GM18907 (cell line): ENCODE results near the gene TENM4.
"Not testable (repeated sequence)": the region's sequence is repeated elsewhere in the genome, so short reads cannot be mapped to it uniquely, and the experiment has no call there.

Experiments used
- ATAC-seq: cut with Tn5 transposase; IDR thresholded peaks from one replicate; pipeline ENCODE4 v1.9.1; 2021; ENCODE audit warnings: mild to moderate bottlenecking, moderate library complexity; ENCODE audit not compliant: unreplicated experiment

The TENM4 gene

GRCh38 chr11:78833237-78833636 is 607.6 kb downstream of the TENM4 start:
- ATAC-seq: no peak

GRCh38 chr11:78832226-78832947 is 608.4 kb downstream of the TENM4 start:
- ATAC-seq: no peak

DNA sequence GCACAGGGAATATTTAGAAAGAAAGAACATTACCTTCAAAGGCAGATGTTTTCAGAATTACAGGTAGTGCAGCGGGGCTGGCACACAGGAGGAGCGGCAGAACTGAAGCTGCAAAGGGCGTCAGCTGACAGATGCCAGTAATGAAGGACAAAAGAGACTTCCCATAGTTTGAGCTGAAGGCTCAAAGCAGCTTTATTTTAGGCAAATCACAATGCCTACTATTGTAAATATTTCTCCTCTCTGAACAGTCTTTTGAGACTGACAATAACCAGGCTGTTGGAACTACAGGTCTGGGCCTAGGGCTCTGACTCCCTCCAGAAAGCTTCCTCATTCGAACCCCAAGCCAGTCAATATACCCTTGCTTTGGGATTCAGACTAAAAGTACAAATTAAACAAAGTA is 609.3 kb downstream of the TENM4 start:
- no peak for ATAC-seq

GRCh38 chr11:78830277-78830819 is 610.5 kb downstream of the TENM4 start:
- no peak for ATAC-seq

GRCh38 chr11:78829146-78829545 is 611.7 kb downstream of the TENM4 start:
- ATAC-seq: no peak

- no peak for ATAC-seq
Measured at GRCh38 chr11:78828676-78829075, 612.2 kb downstream of the TENM4 start.

DNA sequence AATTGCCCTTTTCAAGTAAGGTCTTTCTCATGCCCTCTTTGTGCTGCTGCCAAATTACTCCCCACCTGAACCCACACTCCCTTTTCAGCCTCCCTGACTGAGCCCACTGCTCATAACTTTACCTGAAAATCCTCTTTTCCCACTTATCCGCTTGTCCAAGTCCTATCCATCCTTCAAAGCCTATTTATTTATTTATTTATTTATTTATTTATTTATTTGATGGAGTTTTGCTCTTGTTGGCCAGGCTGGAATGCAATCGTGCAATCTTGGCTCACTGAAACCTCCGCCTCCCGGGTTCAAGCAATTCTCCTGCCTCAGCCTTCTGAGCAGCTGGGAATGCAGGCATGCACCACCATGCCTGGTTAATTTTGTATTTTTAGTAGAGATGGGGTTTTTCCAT is 613.5 kb downstream of the TENM4 start:
- not testable (repeated sequence) for ATAC-seq

DNA sequence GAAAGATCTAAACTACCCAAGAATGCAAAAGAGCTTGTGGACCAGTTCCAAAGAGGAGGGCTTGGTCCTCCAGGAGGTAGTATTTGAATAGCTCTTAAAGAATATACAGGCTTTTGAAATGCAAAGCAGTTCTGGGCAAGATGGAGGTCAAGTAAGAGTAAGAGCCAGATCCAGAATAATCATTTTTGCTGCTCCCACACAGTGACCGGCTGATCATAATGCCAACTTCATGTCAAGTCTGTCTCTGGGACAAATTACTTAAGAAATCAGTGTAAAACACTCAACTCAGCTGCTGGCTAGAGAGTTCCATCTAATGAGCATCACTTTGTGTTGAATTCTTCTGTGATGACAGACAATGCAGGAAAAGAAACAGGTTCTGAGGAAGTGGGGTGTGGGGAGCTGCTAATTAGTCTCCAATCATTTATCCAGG is 615.2 kb downstream of the TENM4 start:
- no peak for ATAC-seq

- ATAC-seq: no peak
Measured at GRCh38 chr11:78823588-78823987, 617.2 kb downstream of the TENM4 start.

- ATAC-seq: no peak
Measured at GRCh38 chr11:78822931-78823423, 617.9 kb downstream of the TENM4 start.

DNA sequence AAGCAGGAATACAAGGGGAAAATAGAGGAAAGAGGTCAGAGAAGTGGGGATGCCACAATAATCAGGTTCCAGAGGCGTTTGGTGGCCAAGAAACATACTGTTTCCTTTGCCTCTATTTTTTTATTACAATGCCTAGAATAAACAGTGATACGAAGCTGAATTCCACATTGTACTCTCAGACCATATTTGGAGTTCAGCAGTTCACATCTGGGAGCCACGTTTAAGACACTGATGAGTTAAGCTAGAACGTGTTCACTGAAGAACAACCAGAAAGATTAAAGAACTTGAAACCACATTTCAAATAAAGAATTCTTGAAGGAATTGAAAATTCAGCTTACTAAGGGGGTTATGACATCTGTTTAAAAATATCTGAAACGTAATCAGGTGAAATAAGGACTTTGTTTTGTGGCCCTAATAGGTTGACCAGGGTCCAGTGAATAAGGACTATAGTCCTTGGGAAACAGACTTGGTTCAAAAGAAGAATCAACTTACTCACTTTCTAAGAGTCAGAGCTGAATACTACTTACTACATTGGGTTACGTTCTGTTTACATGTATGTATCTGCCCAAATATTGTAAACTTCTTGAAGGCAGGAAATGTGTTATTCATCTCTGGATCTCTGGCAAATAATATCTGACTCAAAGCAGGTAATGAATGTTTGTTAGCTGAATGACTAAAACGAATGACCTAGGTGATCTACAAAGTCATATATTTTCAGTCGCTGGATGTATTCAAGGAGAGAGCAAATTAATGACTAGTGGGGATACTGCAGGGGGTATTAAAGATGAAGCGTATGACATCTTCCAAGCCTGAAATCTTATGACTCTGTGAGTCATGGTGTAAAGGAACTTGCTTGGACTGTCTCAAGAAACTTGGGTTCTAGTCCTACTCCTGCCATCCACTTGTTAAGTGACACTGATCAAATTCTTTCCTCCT is 619.2 kb downstream of the TENM4 start:
- ATAC-seq: no peak

GRCh38 chr11:78820741-78821140 is 620.1 kb downstream of the TENM4 start:
- no peak for ATAC-seq

DNA sequence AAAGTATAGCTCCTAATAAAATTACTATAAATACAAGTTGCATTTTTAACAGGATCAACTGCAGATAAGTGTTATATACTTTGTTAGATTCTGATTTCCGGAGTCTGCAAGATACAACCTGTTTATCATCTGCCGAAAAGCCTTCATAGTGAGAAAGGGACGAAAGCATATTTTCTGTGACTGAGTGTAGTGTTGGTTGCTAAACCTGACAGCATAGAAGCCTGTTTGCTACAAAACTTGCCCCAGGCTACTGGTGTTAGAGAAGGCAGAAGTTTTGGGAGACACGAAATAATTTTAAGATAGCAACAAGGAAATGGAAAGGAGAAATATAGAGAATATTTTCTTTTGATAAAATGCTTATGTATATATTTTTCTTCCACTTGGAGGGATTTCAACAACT is 622.6 kb downstream of the TENM4 start:
- ATAC-seq: no peak

DNA sequence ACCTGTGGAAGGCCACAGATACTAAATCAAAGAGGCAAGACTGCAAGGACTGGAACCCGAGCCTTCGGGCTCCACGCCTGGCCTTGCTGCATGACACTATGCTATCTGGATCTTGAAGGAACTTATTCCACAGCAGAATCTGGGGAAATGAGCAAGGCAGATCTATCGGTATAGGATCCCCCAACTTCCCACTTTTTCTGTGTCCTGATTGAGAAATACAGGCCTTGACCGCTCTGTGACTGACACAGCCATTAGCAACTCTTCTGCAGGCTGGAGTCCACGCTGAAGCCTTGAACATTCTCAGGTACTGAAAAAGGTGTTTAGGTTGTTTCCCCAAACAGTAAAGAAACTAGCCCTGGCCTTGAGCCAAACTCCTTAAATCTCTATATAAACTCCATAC is 625.0 kb downstream of the TENM4 start:
- no peak for ATAC-seq

DNA sequence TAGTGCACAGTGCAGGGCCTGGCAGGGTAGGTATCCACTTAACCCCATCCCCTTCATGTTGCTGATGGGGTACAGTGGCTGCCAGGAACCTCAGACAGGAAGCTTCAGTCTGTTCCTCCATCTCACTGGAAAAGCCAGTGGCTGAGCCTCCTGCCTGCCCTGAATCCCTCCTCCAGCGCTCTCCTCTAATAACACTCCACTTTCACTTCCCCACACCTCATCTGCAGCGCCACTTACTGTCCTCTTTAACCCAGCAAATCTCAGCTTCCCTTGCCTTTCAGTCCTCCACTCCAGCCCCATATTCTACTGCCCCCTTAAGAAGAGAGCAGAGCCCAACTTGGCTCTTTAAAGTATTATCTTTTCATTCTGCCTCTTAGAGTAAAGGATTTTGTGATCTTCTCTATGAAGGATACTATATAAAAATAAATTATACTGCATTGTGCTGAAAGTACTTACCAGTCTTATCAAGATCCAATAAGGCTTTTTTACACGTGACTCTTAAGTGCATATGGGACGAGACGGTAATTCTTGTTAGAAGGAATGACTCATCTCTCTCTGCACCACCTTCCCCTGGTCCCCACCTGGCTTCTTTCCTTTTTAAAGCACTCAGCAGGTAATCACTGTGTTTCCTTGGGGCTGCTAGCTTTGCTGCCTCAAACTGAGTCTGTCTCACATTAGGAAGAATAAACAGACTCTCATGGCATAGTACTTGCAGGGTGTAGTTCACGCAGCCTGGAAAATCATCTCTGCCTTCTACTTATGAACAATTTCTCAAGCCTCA is 628.1 kb downstream of the TENM4 start:
- no peak for ATAC-seq

DNA sequence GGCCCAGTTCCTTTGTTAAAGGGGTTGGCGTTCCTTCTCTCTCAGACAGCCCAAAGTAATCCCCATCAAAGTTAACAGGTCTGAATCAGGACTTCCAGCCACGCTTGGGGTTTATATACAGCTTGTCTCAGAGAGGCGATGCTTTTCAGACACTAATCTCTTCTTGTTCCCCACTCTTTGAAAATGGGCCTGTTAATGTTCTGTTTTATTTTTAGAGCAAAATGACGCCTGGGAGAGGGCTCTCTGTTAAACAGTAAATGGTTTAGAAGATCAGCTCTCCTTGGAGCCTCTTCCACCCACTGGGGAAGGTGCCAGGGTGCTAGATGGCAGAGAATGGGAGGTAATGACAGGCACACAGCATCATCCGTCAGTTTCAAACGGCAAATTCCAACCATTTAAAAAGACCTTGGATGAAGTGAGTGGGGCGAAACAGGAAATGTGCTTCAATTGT is 630.2 kb downstream of the TENM4 start:
- ATAC-seq: no peak

DNA sequence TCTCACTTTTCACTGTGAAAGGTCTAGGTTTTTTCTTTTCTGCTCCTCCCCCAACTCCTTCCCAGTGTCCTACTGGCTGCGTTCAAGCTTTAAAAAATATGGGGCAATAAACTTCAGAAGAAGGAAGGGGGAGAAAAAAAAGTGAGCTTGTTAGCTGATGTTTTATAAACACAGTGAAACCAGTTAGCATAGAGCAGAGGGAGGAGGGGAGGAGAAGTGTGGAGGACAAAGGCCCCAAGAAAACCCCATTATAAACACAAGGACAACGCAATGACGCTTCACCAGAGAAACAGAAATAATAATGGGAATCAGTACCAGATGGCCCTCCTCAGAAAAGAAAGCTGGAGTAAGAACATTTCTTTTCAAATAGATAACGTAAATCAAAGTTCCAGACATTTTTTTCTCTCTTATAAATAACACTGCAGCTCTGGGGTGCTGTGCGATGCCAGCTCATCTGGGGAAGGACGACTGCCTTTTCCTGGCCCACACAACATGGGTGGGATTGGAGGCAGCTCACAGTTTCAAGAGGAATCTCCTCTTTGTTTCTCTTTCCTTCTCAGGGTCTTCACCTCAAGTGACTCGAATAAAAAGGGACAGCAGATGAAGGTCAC is 630.8 kb downstream of the TENM4 start:
- no peak for ATAC-seq

DNA sequence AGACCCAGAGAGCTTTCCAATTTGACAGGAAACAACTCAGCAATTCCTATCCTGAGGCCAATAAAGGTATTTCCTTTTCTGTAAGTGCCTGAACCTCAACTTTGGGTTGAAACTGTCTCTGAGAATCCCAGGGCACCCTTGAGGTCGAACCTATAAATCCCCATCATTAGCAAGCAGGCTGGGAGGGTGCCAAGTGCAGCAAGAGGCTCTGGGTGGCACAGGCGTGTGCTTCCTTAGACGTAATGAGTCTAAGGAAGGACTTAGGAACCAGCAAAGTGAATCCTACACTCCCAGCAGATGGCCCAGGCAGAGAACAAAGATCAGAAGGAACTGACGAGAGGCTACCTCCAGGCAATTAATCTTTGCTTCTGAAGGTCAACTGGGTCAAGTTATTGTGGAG is 631.9 kb downstream of the TENM4 start:
- no peak for ATAC-seq

- no peak for ATAC-seq
Measured at GRCh38 chr11:78807351-78807750, 633.5 kb downstream of the TENM4 start.
